K562 (cell line): Measurements from ENCODE around the gene LCTL. TPM values are rescaled to one million over a fixed set of nuclear protein-coding genes. Genes with fewer than 3 reads are reported as not detected.

Source experiments
- ATAC-seq: fragments of 200-7000 bp; cut with Tn5 transposase; 3 replicates; pipeline ENCODE4 v1.9.1; 2020; ENCODE audit warnings: moderate library complexity
- BruUV-seq: library from RNA; stranded (reverse); fragments of 400-500 nt; replicated peaks from 2 replicates; lab custom pipeline; 2021; lab: Mats Ljungman, UMichigan
- CTCF ChIA-PET: fragments of 300-600 bp; formaldehyde crosslinking; extraction: SDS; loops from one replicate; lab custom pipeline; 2021; ENCODE audit warnings: low intra/inter-chr PET ratio; lab: Yijun Ruan, JAX
- POLR2A ChIA-PET: fragments of 300-600, 350-650 bp; sonication (Branson Sonifier 250); formaldehyde crosslinking; extraction: SDS; loops from one replicate; lab custom pipeline; 2021; ENCODE audit warnings: antibody characterized with exemption, inconsistent platforms; lab: Yijun Ruan, JAX
- DNase-seq, 4 experiments: peaks; one replicate each; pipeline versions ENCODE4 v3.0.0 to v3.0.0-alpha.2; 2011 to 2018; ENCODE audit warnings: low spot score in 3 of 4, mixed read lengths in 3 of 4; ENCODE audit errors: extremely low read depth in 1 of 4
- FAIRE-seq: peaks from 2 replicates; lab custom pipeline; 2011; peaks lifted over from hg19 to GRCh38; lab: Jason Lieb, UNC
- H2AFZ ChIP-seq: 2 replicates; pipeline ENCODE4 v1.6.0; 2011; ENCODE audit warnings: low read depth, low read length, control low read depth, inconsistent platforms
- H3K27ac ChIP-seq: fragments of 200-600 bp; 3 replicates; pipeline ENCODE4 v1.8.0; 2011; ENCODE audit warnings: low read depth, mild to moderate bottlenecking, control low read depth, inconsistent platforms, low read length, moderate library complexity, mixed read lengths; ENCODE audit errors: extremely low read depth
- H3K27me3 ChIP-seq, 2 experiments: fragments of 300-600 bp in 1 of 2; 2 replicates in 1 of 2; 3 replicates in 1 of 2; pipeline versions ENCODE4 v1.6.0 to v1.8.0; 2011; ENCODE audit warnings: inconsistent platforms in 2 of 2, low read length in 2 of 2, mild to moderate bottlenecking in 1 of 2, mixed read lengths in 1 of 2, moderate library complexity in 1 of 2; ENCODE audit not compliant: control insufficient read depth in 2 of 2, insufficient read depth in 2 of 2
- H3K36me3 ChIP-seq: fragments of 300-600 bp; 3 replicates; pipeline ENCODE4 v1.8.0; 2011; ENCODE audit warnings: mild to moderate bottlenecking, low read length, inconsistent platforms; ENCODE audit not compliant: control insufficient read depth, insufficient read depth
- H3K4me1 ChIP-seq, 2 experiments: fragments of 200-600 bp in 1 of 2; replicated peaks in 1 of 2; 2 replicates in 1 of 2; 3 replicates in 1 of 2; pipeline versions ENCODE4 v1.5.1 to v1.8.0; 2011; ENCODE audit warnings: inconsistent platforms in 2 of 2, low read length in 2 of 2, mild to moderate bottlenecking in 1 of 2, mixed read lengths in 1 of 2, moderate library complexity in 1 of 2; ENCODE audit not compliant: control insufficient read depth in 2 of 2, insufficient read depth in 2 of 2
- H3K4me2 ChIP-seq: 2 replicates; pipeline ENCODE4 v1.6.1; 2011; ENCODE audit warnings: low read length, control low read depth, inconsistent platforms, mixed read lengths; ENCODE audit not compliant: insufficient read depth
- H3K4me3 ChIP-seq: fragments of 200-600 bp; sonication (generic), shearing (Covaris generic); 2 replicates; pipeline ENCODE4 v1.5.1; 2016; ENCODE audit warnings: control low read depth, inconsistent platforms
- H3K79me2 ChIP-seq: fragments of 200-600 bp; 3 replicates; pipeline ENCODE4 v1.8.0; 2011; ENCODE audit warnings: low read length, inconsistent platforms; ENCODE audit not compliant: control insufficient read depth, insufficient read depth
- H3K9ac ChIP-seq, 2 experiments: 2 replicates each; pipeline versions ENCODE4 v1.6.0 to v1.6.1; 2011; ENCODE audit warnings: low read depth in 2 of 2, low read length in 2 of 2, control low read depth in 1 of 2, inconsistent platforms in 1 of 2, mild to moderate bottlenecking in 1 of 2, mixed read lengths in 1 of 2; ENCODE audit not compliant: insufficient read depth in 1 of 2
- H3K9me1 ChIP-seq: one replicate; pipeline ENCODE4 v1.6.0; 2011; ENCODE audit warnings: inconsistent platforms, mild to moderate bottlenecking, low read length, moderate library complexity; ENCODE audit not compliant: control insufficient read depth, insufficient read depth
- H3K9me3 ChIP-seq: replicated peaks from 2 replicates; pipeline ENCODE4 v1.5.1; 2011; ENCODE audit warnings: low read depth, low read length, inconsistent platforms; ENCODE audit not compliant: control insufficient read depth, insufficient read depth
- H4K20me1 ChIP-seq: replicated peaks from 2 replicates; pipeline ENCODE4 v1.6.1; 2011; ENCODE audit warnings: low read length, inconsistent platforms, mixed read lengths; ENCODE audit not compliant: control insufficient read depth, insufficient read depth
- CHD4 ChIP-seq: fragments of 200-600 bp; sonication (generic); IDR thresholded peaks from 3 replicates; pipeline ENCODE4 v1.6.1; 2012; ENCODE audit warnings: low read depth, mild to moderate bottlenecking, mixed read lengths, low read length, inconsistent platforms; ENCODE audit not compliant: insufficient read depth, insufficient replicate concordance, poor library complexity, severe bottlenecking
- HMG20B ChIP-seq: fragments of 250-450 bp; sonication (Bioruptor Pico); IDR thresholded peaks from 2 replicates; pipeline ENCODE4 v1.5.0; 2021; ENCODE audit warnings: mild to moderate bottlenecking
- NFRKB ChIP-seq: fragments of 450-650 bp; IDR thresholded peaks from 2 replicates; pipeline ENCODE4 v1.6.1; 2016; ENCODE audit warnings: low read depth
- NR3C1 ChIP-seq: sonication (generic); formaldehyde crosslinking; IDR thresholded peaks from 2 replicates; pipeline ENCODE4 v1.8.1; 2022; ENCODE audit warnings: missing genetic modification reagents
- POLR3A ChIP-seq: IDR thresholded peaks from 2 replicates; pipeline ENCODE4 v1.6.1; 2011; ENCODE audit warnings: borderline replicate concordance, mild to moderate bottlenecking, moderate library complexity; ENCODE audit not compliant: insufficient read length, insufficient read depth; ENCODE audit errors: extremely low read depth
- PRMT5 ChIP-seq: sonication (generic); formaldehyde crosslinking; IDR thresholded peaks from 2 replicates; pipeline ENCODE4 v1.5.0; 2020; ENCODE audit warnings: missing genetic modification reagents
- SREBF2 ChIP-seq: sonication (generic); formaldehyde crosslinking; IDR thresholded peaks from 2 replicates; pipeline ENCODE4 v1.4.0; 2020; ENCODE audit warnings: mild to moderate bottlenecking, missing genetic modification reagents
- SRSF7 ChIP-seq: fragments of 200-400 bp; formaldehyde crosslinking; optimal IDR thresholded peaks from 2 replicates; pipeline ENCODE3; 2017; ENCODE audit warnings: mild to moderate bottlenecking, low read depth, low read length
- STAG1 ChIP-seq: sonication (generic); formaldehyde crosslinking; IDR thresholded peaks from 2 replicates; pipeline ENCODE4 v1.5.0; 2020; ENCODE audit warnings: missing genetic modification reagents, borderline replicate concordance
- TAL1 ChIP-seq: fragments of 450-650 bp; IDR thresholded peaks from 2 replicates; pipeline ENCODE4 v1.6.1; 2016; ENCODE audit warnings: mild to moderate bottlenecking
- TRIM28 ChIP-seq: fragments of 450-650 bp; IDR thresholded peaks from 2 replicates; pipeline ENCODE4 v1.6.1; 2017
- YBX1 ChIP-seq: fragments of 450-650 bp; IDR thresholded peaks from 2 replicates; pipeline ENCODE4 v1.7.1; 2016; ENCODE audit warnings: mild to moderate bottlenecking
- ZFP36 ChIP-seq: fragments of 150-350 bp; IDR thresholded peaks from 2 replicates; pipeline ENCODE4 v1.6.1; 2018; ENCODE audit warnings: low read length, low read depth; ENCODE audit not compliant: partially characterized antibody
- ZKSCAN8 ChIP-seq: fragments of 200-800 bp; sonication (Bioruptor generic); IDR thresholded peaks from 2 replicates; pipeline ENCODE4 v1.6.1; 2016; ENCODE audit warnings: missing genetic modification characterization, missing compliant biosample characterization
- ZNF140 ChIP-seq: fragments of 250-450 bp; sonication (Bioruptor Pico); IDR thresholded peaks from 2 replicates; pipeline ENCODE4 v1.8.0; 2021; ENCODE audit warnings: moderate library complexity, mild to moderate bottlenecking, inconsistent platforms
- ZNF311 ChIP-seq: fragments of 250-450 bp; sonication (Bioruptor Pico); IDR thresholded peaks from 2 replicates; pipeline ENCODE4 v1.4.0; 2020; ENCODE audit warnings: mild to moderate bottlenecking, moderate library complexity
- ZNF57 ChIP-seq: fragments of 450-650 bp; formaldehyde crosslinking; IDR thresholded peaks from 2 replicates; pipeline ENCODE4 v1.4.0; 2020; ENCODE audit warnings: mild to moderate bottlenecking, moderate library complexity
- WGBS: fragments of 100-300 bp; shearing (Covaris generic); methylation state at CpG from one replicate; pipeline ENCODE4 v1.1.6; 2016; ENCODE audit warnings: low coverage, mixed read lengths; ENCODE audit not compliant: insufficient coverage; ENCODE audit errors: missing lambda C conversion rate; 5-methylcytosine and 5-hydroxymethylcytosine counted together
- in situ Hi-C: fragments of 300-500 bp; cut with MboI; formaldehyde crosslinking; loops from 4 replicates; pipeline ENCODE4 v1.15.0; 2018; ENCODE audit warnings: inconsistent platforms, mixed read lengths
- intact Hi-C: fragments of 100-400 bp; cut with micrococcal nuclease; formaldehyde crosslinking; loops from 2 replicates; pipeline ENCODE4 v1.14.2; 2022
- polyA plus RNA-seq, 8 experiments: library from polyadenylated mRNA; depleted of rRNA in 4 of 8; stranded (reverse) in 5 of 8; unstranded in 3 of 8; fragments of >200 nt; fragmentation: Nextera tagmentation in 2 of 8; fragmentation: Illumina TruSeq in 1 of 8; extraction: Ambion mirVana in 2 of 8; extraction: Trizol in 1 of 8; gene quantifications; 2 replicates each; pipeline versions ENCODE4 v1.2.1 to v1.2.3, GENCODE V29; 2011 to 2014; ENCODE audit warnings: inconsistent platforms in 1 of 8, missing spikeins in 1 of 8
- total RNA-seq, 7 experiments: library from RNA; depleted of rRNA in 6 of 7; stranded (reverse); fragments of >200 nt in 6 of 7; fragmentation: Illumina TruSeq in 2 of 7; extraction: Trizol in 2 of 7; gene quantifications; 2 replicates each; pipeline versions ENCODE4 v1.2.1 to v1.2.3, GENCODE V29; 2011 to 2021; ENCODE audit warnings: low replicate concordance in 1 of 7
- TF ChIP-seq, protein P1 (sequence below): fragments of 450-650 bp; IDR thresholded peaks from 2 replicates; pipeline ENCODE4 v1.6.1; 2018; ENCODE audit not compliant: partially characterized antibody

The LCTL gene
- total and polyA plus RNA-seq, 9 of the 15 experiments (the other 6 are each of a cell fraction or from before 2014, with no cell fraction given), result 0.08 to 0.31 (median 0.17) TPM; not detected in 6

DNA sequence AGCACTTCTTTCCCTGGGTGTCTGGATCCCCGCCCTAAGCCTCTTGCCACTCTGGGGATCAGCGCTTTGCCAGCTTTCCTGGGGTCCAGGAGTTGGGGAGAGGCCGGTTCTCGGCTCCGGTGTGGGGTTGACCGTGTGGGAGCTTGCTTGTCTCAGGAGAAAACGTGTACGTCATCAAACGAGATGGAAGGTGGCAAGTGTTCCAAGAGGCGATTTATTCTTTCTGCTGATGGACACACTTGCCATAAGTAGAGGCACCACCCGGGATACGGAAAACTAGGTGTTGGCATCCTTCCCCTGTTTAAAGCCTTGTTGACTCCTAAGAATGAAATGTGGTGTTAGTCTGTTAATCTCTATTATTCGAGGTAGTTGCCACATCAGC lies 60.4 kb downstream of the LCTL start (continued):
- TF ChIP-seq TRIM28, result no peak

DNA sequence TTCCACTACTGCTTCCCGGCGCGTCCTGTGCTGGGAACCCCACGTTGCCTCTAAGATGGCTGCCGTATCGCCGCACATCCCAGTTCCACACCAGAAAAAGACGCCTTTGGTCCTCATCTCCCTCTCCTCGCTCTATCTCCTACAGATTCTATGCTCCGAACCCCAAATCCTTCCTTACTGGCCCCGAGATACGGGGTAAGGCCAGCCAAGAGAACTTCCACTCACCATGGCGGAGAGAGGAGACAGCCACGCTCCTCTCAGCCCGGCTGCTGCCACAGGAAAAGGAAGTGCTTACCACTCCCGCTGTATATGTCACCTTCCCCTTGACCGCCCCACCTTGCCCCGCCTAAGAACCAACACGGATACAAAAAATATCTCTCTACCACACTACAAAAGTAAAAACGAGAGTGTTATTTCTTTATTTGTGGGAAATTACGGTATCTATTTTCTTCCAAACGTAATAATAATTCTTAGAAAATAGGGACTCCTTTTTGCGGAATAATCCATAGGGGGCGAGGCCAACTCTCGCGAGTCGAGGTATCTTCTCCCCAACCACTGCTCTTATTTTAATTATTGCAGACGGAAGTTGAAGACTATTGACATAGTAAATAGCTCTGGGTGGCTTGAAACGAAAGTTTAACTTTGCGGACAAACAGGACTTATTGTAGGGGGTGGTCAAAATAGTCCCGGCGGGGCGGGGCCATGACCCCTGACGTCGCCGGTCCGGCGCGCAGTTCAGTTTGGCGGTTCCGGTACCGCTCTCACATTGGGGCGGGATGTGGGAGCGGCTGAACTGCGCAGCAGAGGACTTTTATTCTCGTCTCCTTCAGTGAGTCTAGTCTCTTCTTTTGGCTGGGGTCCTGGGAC lies 61.0 kb downstream of the LCTL start, which contains the start of the genes RPL4 and ZWILCH:
RPL4 (minus strand) TSS at position 293 of the 867 bp plus-strand sequence; CDS start at position 228, 65 bp downstream.
ZWILCH (plus strand) TSS at position 764 of the 867 bp plus-strand sequence; CDS start at position 777, 13 bp downstream.
- peak within 1 kb of the TSS; percentile 97 for H3K27ac ChIP-seq
- peaks cover 50% of the 10 kb centered on the region for H3K36me3 ChIP-seq
- intact Hi-C loops (loop anchor here (5.0 kb wide), 1 partner anchor 63 kb away; the partner anchor contains the start of gene LCTL), in situ Hi-C loops (no loop called here)
- H4K20me1 ChIP-seq, result peaks cover 27% of the 10 kb centered on the region
- CTCF ChIA-PET, result no interaction called here
- BruUV-seq, result no TSS peak
- peak within 1 kb of the TSS; percentile 97 for H3K4me2 ChIP-seq
- peak within 1 kb of the TSS; percentile 97 to 98 for H3K9ac ChIP-seq
- H3K9me1 ChIP-seq, result no peaks in the 10 kb centered on the region
- H3K4me3 ChIP-seq, result peak within 1 kb of the TSS; percentile 71
- DNase-seq (peak; percentile 81 to 88 (median 82)), ATAC-seq (peak; percentile 84), FAIRE-seq (peak; percentile 57)
- WGBS, result under 1% methylated on average over 46 of the region's 46 CpGs
- H3K27me3 ChIP-seq, result no peaks in the 10 kb centered on the region
- H2AFZ ChIP-seq, result peak within 1 kb of the TSS; percentile 97
- no peaks in the 10 kb centered on the region for H3K9me3 ChIP-seq
- H3K4me1 ChIP-seq, result peaks cover 17 to 19% of the 10 kb centered on the region in 2 experiments
- peaks cover 90% of the 10 kb centered on the region for H3K79me2 ChIP-seq
- POLR2A ChIA-PET, result interaction anchor here (0.6 to 2.9 kb wide), 16 partner anchors 8 to 1627 kb away, joined by 3 to 8 read pairs (median 4); partner anchors contain the start of gene LCTL
- peak; percentile 44 for TF ChIP-seq TAL1
- no peak for TF ChIP-seq ZNF57 (CRISPR knock-in tag)
- TF ChIP-seq ZNF140 (CRISPR knock-in tag), result no peak
- TF ChIP-seq ZKSCAN8 (CRISPR knock-in tag), result no peak; the same call in 1 of the 2 replicates
- TF ChIP-seq, protein P1, sequence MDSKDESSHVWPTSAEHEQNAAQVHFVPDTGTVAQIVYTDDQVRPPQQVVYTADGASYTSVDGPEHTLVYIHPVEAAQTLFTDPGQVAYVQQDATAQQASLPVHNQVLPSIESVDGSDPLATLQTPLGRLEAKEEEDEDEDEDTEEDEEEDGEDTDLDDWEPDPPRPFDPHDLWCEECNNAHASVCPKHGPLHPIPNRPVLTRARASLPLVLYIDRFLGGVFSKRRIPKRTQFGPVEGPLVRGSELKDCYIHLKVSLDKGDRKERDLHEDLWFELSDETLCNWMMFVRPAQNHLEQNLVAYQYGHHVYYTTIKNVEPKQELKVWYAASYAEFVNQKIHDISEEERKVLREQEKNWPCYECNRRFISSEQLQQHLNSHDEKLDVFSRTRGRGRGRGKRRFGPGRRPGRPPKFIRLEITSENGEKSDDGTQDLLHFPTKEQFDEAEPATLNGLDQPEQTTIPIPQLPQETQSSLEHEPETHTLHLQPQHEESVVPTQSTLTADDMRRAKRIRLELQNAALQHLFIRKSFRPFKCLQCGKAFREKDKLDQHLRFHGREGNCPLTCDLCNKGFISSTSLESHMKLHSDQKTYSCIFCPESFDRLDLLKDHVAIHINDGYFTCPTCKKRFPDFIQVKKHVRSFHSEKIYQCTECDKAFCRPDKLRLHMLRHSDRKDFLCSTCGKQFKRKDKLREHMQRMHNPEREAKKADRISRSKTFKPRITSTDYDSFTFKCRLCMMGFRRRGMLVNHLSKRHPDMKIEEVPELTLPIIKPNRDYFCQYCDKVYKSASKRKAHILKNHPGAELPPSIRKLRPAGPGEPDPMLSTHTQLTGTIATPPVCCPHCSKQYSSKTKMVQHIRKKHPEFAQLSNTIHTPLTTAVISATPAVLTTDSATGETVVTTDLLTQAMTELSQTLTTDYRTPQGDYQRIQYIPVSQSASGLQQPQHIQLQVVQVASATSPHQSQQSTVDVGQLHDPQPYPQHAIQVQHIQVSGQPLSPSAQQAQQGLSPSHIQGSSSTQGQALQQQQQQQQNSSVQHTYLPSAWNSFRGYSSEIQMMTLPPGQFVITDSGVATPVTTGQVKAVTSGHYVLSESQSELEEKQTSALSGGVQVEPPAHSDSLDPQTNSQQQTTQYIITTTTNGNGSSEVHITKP, result peak; percentile 77
- TF ChIP-seq POLR3A, result no peak
- no peak for TF ChIP-seq ZNF311 (CRISPR knock-in tag)
- no peak for TF ChIP-seq STAG1 (CRISPR knock-in tag)
- TF ChIP-seq SREBF2, result no peak
- TF ChIP-seq CHD4, result no peak
- no peak for TF ChIP-seq YBX1
- TF ChIP-seq PRMT5 (CRISPR knock-in tag), result no peak
- no peak for TF ChIP-seq HMG20B (CRISPR knock-in tag)
- no peak for TF ChIP-seq ZFP36
- no peak for TF ChIP-seq NR3C1
- no peak for TF ChIP-seq SRSF7
- TF ChIP-seq NFRKB, result peak; percentile 99
